ENCODE results near the gene ADAMTS14.

DNA sequence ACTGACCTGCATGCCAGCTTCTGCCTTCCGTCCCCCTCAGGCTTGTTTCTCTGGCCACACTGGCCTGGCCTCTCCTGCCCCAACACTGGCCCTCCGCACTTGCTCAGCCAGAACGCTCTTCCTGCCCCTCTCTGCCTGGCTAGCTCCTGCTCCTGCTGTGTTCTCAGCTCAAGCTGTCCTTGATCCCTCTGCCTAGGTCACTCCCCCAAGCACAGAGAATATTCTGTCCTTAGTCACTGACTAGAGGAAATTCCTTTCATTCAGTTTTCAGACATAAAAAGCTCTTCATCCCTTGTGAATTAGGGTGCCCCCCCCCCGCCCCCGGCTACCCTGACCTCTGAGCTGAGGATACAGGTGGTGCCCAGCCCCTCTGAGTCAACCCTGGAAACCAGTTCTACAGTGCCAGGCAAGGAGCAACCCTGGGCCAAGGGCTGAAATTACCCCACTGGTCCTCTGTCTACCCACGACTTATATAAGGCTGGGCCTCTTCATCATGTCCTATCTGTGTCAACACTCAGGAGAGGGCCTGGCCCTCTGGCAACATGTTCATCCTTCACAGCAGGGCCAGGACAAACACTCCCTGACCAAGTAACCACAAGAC is 136.8 kb downstream of the ADAMTS14 start:
- TF ChIP-seq, protein P1, sequence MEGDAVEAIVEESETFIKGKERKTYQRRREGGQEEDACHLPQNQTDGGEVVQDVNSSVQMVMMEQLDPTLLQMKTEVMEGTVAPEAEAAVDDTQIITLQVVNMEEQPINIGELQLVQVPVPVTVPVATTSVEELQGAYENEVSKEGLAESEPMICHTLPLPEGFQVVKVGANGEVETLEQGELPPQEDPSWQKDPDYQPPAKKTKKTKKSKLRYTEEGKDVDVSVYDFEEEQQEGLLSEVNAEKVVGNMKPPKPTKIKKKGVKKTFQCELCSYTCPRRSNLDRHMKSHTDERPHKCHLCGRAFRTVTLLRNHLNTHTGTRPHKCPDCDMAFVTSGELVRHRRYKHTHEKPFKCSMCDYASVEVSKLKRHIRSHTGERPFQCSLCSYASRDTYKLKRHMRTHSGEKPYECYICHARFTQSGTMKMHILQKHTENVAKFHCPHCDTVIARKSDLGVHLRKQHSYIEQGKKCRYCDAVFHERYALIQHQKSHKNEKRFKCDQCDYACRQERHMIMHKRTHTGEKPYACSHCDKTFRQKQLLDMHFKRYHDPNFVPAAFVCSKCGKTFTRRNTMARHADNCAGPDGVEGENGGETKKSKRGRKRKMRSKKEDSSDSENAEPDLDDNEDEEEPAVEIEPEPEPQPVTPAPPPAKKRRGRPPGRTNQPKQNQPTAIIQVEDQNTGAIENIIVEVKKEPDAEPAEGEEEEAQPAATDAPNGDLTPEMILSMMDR (conservative IDR thresholded peaks at IDR 0.05 in 1 of 2, IDR thresholded peaks at IDR 0.05 in 1 of 2; ENCODE audit: extremely low read depth in 1 of 2, insufficient read depth in 1 of 2, low read depth in 1 of 2, low read length in 2 of 2): no peak
- no peak for TF ChIP-seq EZH2 (IDR thresholded peaks at IDR 0.05; ENCODE audit: borderline replicate concordance, low read length)

All from mammary epithelial cell (primary cell).